ENCODE results near the gene ANTXRL. TPM values are rescaled to one million over a fixed set of nuclear protein-coding genes. Genes with fewer than 3 reads are reported as not detected.
"Not testable (repeated sequence)": the region's sequence is repeated elsewhere in the genome, so short reads cannot be mapped to it uniquely, and the experiment has no call there.

ANTXRL gene
- total RNA-seq, 1 experiment from 2014 or later, result 0.63 TPM

DNA sequence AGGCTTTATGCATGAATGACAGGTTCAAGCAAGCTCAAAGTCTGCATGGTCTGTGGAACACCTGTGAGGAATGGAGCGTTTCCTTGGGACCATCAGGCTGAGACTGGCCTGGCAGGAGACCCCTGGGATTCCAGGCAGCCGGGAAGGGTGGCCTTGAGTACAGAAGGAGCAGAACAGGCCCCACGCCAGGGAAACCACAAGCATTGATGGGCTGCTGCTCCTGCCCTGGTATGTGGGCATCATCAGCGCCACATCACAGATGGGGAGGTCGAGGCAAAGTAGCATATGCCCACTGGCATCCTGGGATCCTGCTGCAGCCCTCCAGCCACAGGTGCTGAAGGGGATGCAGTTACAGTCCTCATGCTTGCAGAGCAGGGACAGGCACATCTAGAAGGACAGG is 40.9 kb downstream of the ANTXRL start:
- DNase-seq (ENCODE audit: low read depth), result no peak

DNA sequence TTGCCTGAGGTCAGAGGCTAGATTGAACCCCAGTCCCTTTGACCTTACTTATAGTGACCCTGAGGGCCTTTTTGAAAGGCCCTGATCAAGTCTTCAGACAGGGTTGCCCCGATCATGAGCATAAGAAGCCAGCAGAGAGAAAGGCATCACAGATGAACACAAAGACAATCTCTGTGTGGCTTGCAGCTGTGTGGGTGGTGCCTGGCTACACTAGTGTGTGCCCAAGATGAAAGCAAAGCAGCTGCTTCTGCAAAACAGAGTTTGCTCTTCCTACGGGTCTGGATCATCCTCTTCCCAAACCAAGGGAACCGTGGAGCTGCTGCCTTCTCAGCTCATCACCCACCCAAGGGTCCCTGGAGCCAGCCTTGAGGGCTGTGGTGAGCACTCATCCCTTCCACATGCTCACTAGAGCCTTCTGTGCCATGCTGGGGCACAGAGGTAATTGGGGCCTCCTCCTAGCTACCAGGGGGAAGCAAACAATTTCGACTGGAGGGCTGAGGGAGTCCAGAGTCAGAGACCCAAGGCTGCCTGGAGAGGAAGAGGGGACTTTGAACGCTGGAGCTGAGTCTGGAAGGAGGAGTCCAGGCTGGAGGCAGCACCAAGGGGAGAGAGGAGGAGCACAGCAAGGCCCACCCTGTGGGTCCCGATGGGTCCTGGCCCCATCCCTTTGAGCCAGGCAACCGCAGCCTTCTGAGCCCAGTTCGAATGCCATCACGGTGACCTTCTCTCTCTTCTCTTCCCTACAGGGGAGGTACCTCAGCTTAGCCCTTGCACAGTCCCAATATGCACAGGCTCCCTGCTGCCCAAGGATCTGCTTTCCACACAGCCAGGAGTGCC is 42.3 kb downstream of the ANTXRL start:
- DNase-seq (ENCODE audit: low read depth), result no peak

DNA sequence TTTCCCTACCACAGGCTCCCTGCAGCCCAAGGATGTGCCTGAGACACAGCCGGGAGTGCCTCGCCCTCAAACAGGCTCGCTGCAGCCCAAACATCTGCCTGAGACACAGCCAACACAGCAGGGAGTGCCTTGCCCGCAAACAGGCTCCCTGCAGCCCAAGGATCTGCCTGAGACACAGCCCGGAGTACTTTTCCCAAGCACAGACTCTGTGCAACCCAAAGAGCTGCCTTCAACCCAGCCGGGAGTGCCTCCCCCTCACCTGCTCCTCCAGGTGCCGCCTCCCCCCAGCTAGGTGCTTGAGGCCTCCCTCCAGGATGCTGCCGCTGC is 42.9 kb downstream of the ANTXRL start:
- no peak for DNase-seq (ENCODE audit: low read depth)

DNA sequence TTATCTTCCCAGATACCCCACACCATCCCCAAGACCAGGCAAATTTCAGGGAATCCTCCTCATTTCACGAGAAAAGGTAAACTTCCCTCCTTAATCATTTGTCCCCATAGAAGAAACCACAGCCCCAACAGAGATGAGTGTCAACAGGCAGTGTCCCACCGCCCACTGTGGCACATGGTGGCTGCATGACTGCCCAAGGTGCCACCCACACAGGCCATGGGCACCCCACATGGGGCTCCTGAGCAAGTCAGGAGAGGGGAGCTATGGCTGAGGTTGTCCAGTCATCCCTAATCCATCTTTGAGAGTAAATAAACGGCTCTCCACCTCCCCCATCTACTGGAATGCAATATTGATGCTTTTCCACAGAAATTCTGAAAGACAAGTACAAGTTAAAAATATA is 44.1 kb downstream of the ANTXRL start:
- no peak for DNase-seq (ENCODE audit: low read depth)

DNA sequence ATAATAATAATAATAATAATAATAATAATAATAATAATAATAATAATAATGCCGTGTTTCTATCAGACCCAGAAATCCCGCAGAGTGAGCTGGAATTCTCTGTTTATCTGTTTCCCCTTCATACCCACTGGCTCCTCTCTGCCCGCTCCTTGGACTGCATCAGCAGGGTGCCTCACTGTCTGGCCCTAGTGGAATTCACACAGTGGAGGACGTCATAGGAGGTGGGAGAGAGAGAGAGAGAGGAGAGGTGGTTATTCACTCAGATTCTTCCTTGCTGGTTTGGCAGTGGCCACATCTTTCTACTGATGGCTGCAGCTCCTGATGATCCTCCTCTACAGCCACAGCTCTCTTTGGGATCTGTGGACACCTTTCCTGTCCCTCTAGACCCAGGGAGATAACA is 78.7 kb downstream of the ANTXRL start:
- DNase-seq (ENCODE audit: low read depth), result not testable (repeated sequence)

DNA sequence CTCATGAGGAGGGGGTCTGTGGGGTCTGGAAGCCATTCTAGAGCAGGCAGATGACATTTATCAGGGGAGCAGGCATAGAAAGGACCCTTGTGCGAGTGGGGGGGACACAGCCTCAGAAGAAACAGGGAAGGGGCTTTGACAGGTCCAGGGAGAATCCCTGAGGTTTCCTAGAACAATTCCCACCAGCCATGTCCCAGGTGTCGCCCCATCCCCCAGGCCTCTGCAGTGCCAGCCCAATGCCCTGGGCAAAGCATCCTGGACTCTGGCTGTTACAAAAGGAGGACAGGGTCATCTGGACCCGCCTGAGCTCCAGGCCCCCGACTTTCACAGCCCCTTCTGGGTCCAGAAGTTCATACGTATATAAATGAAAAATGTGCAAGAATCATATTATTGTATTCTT is 80.4 kb downstream of the ANTXRL start:
- not testable (repeated sequence) for DNase-seq (ENCODE audit: low read depth)

DNA sequence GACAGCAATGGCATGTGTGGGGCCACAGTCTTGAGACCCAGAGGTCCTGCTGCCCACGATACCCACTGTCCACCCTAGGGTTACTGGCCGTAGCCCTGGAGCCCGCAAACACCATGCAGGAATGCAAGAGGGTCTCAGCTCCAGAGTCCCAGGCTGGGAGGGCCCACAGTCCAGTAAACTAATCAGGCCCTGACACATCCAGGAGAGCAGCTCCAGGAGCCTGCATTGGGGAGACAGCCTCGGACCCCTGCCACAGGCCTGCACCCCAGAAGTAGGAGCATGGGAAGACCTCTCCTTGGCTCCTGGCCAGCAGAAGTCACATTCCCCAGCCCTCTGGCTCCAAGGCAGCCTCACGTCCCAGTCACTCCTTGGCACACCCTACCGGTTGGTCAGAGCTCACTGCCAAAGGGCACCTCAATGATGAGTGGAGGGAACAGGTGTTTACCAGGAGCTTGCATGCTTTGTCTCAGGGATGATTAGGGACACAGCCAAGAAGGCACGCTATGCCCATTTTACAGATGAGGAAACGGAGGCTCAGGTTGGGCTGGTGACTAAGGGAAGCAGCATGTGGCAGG is 81.0 kb downstream of the ANTXRL start:
- DNase-seq (ENCODE audit: low read depth), result not testable (repeated sequence)

DNA sequence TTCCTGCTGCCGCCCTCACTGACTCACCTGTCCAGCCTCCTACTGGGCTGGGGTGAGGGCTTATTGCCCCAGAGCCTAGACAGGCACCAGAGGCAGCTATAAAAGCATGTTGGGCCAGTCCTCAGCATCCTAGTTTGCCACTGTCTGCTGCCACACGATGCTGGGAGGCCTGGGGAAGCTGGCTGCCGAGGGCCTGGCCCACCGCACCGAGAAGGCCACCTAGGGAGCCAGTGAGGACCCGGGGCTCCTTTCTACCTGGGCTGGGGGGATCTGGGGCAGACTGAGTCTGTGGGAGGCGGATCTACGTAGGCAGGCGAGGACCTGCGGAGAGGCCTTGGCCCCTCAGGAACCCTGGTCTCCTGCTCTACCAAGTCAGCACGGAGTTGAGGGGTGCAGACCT is 82.2 kb downstream of the ANTXRL start:
- not testable (repeated sequence) for DNase-seq (ENCODE audit: low read depth)

DNA sequence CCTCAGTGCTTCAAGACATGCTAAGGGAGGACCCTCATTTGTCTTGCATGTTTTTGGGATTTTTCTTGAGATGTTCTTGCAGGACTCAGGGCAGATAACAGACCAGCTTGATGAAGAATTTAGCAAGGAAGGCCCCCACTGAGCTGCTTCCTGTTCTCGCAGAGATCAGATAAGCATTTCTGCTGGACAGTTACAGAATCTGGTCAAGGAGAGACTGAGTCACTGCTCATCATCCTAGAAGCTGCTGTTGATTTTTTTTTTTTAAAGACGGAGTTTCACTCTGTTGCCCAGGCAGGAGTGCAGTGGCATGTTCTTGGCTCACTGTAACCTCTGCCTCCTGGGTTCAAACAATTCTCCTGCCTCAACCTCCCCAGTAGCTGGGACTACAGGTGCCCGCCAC is 87.6 kb downstream of the ANTXRL start:
- not testable (repeated sequence) for DNase-seq (ENCODE audit: low read depth)

DNA sequence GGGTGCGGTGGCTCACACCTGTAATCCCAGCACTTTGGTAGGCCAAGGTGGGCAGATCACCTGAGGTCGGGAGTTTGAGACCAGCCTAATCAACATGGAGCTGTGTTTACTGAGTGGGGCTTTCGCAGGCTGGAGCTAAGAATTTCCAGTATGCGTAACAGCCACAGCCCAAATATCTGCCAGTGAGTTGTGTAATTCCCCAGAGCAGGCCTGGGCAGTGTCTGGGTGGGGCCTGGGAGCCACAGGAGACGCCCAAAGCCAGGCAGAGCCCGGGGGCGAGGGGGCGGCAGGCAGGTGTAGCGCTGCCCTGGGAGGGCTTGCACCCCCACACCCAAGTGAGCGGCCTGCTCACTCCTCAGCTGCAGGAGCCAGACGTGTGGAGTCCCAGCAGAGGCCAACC is 88.6 kb downstream of the ANTXRL start, which contains the start of gene ANXA8L1:
ANXA8L1 (plus strand) TSS at position 371 of the 400 bp plus-strand sequence. CDS start 76 bp downstream, outside the sequence.
- not testable (repeated sequence) for DNase-seq (ENCODE audit: low read depth)

DNA sequence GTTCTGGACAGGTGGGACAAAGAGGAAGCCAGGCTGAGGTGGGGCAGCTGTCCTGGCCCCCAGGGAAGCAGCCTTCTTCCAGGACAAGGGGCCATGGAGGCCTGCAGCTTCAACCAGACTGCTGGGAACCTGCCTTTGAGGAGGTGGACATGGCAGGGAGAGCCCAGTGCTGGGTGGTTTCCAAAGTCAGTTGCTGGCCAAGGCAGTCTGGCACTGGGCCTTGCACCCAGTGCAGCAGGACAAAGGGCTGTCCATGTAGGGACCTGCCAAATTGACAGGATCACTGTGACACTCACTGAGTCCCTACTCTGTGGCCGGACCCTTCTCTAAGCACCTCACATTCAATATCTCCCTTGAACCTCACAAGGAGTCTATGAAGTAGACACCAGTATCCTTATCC is 90.2 kb downstream of the ANTXRL start:
- not testable (repeated sequence) for DNase-seq (ENCODE audit: low read depth)

DNA sequence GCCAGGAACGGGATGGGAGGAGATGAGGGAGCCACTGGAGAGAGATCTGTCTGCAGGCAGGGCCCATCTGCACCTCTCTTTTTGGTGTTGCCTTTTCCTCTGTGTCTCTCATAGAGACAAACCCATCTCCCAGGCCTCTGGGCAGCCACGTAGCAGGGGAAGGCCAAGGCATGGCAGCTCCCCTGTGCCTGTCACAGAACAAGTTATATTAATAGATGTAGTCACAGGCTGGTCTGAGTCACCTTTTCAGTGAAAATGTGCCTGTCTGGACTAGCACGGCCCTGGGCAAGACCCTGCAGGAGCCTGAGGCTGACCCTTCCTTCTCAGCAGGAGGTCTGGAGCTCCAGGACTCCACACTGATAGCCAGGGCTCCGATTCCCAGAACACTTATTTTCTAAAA is 90.9 kb downstream of the ANTXRL start:
- not testable (repeated sequence) for DNase-seq (ENCODE audit: low read depth)

DNA sequence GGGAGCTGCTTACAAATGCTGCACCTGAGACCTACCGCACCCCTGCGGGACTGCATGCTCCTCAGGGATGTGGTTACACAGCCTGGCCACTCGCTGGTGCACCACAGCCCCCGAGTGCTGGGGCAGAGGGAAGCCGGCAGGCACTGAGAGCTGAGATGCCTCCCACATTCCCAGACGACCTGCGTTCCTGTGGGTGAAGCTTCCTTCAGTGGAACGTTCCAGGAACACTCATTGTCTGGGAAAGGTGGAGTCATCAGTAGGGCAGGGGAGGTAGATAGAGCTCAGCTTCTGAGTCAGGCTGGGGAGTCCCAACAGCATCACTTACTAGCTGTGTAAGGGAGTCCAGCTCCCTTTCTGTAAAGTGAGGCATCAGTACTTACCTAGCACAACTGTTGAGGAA is 91.3 kb downstream of the ANTXRL start:
- not testable (repeated sequence) for DNase-seq (ENCODE audit: low read depth)

DNA sequence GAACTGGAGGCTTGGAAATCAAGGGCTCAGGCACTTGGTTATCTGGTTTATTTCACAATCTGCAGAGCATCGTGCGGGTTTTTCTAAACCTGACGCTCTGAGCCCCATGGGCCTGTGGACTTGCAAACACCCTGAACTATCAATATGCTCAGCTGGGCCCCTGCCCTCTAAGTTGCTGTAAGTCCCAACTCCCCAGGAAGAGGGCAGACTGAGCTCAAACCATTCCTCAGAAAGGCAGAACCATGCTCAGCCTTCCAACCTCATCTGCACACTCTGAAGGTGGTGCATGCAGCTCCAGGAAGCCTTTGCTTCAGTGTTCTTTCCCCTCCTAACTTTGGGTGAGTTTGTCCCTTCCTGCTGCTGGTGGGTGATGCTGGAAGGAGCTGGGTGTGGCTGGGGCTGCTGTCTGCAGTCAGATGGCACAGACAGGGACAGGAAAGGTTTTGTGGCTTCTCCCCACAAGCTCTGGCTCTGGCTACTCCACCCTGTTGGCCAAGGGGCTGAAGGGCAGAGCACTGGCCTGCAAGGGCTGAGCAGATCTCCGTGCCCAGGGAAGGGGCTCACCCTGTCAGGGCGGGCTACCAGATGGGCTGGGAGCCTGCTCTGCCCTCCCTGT is 92.5 kb downstream of the ANTXRL start:
- DNase-seq (ENCODE audit: low read depth), result not testable (repeated sequence)

Other genes starting within 250 kb of the ANTXRL start
- not detected in 2 replicates for gene MSMB, start 240.7 kb upstream of the ANTXRL start, total RNA-seq (2014; rRNA removed; shearing (Covaris generic))
- 0.47 and 0.58 TPM in 2 replicates for gene ANXA8L1, start 88.8 kb downstream of the ANTXRL start, total RNA-seq (2014; rRNA removed; shearing (Covaris generic))
- gene NPY4R, start 179.0 kb downstream of the ANTXRL start, total RNA-seq (2014; rRNA removed; shearing (Covaris generic)), result 0.07 TPM in 1 of 2 replicates, not detected in the other

All from HT1080 (cell line).